BJ (cell line): ENCODE measurements around the gene TMEM238L. TPM values are rescaled to one million over a fixed set of nuclear protein-coding genes. Genes with fewer than 3 reads are reported as not detected.

Experiments
- CTCF ChIA-PET: fragments of 350-600 bp; formaldehyde crosslinking; extraction: SDS; loops from one replicate; lab custom pipeline; 2021; ENCODE audit warnings: antibody characterized with exemption, inconsistent platforms; lab: Yijun Ruan, JAX
- POLR2A ChIA-PET: fragments of 300-600 bp; sonication (Branson Sonifier 250); formaldehyde crosslinking; extraction: SDS; loops from one replicate; lab custom pipeline; 2021; ENCODE audit warnings: antibody characterized with exemption; lab: Charles Lee
- DNase-seq: peaks from one replicate; pipeline ENCODE4 v3.0.0-alpha.2; 2011; ENCODE audit warnings: low read depth
- H3K27me3 ChIP-seq: 2 replicates; pipeline ENCODE4 v1.6.0; 2011; ENCODE audit warnings: low read length; ENCODE audit not compliant: control insufficient read depth, insufficient read depth
- H3K36me3 ChIP-seq: 2 replicates; pipeline ENCODE4 v1.5.1; 2011; ENCODE audit warnings: low read length; ENCODE audit not compliant: control insufficient read depth, insufficient read depth
- H3K4me3 ChIP-seq: 2 replicates; pipeline ENCODE4 v1.5.1; 2011; ENCODE audit warnings: low read depth, mild to moderate bottlenecking, control low read depth, low read length
- CTCF ChIP-seq: IDR thresholded peaks from 2 replicates; pipeline ENCODE4 v1.5.1; 2011; ENCODE audit warnings: low read depth, mild to moderate bottlenecking, control low read depth, inconsistent platforms, low read length, moderate library complexity; ENCODE audit not compliant: insufficient read depth
- polyA plus RNA-seq: library from polyadenylated mRNA; depleted of rRNA; stranded (reverse); fragments of >200 nt; gene quantifications from 2 replicates; pipeline ENCODE4 v1.2.3, GENCODE V29; 2011

The TMEM238L gene
- polyA plus RNA-seq, 1 experiment: not detected

- no peak for DNase-seq
- CTCF ChIA-PET: no interaction called here
- no peaks in the 10 kb centered on the region for H3K27me3 ChIP-seq
- no peak for TF ChIP-seq CTCF
- no peak overlapping the region for H3K4me3 ChIP-seq
- no peaks in the 10 kb centered on the region for H3K36me3 ChIP-seq
- POLR2A ChIA-PET: no interaction called here
Measured at GRCh38 chr17:10785295-10785694, 18.6 kb downstream of the TMEM238L start.

GRCh38 chr17:10779609-10780008 is 24.3 kb downstream of the TMEM238L start:
- Histone ChIP-seq H3K36me3 (no peaks in the 10 kb centered on the region), H3K4me3 (no peak overlapping the region), H3K27me3 (no peaks in the 10 kb centered on the region)
- TF ChIP-seq CTCF: no peak
- POLR2A ChIA-PET: no interaction called here
- DNase-seq: no peak
- CTCF ChIA-PET: no interaction called here

GRCh38 chr17:10777890-10778289 is 26.0 kb downstream of the TMEM238L start:
- Histone ChIP-seq H3K27me3 (no peaks in the 10 kb centered on the region), H3K4me3 (no peak overlapping the region), H3K36me3 (no peaks in the 10 kb centered on the region)
- DNase-seq: no peak
- POLR2A ChIA-PET: no interaction called here
- CTCF ChIA-PET: no interaction called here
- TF ChIP-seq CTCF: no peak

GRCh38 chr17:10777131-10777807 is 26.6 kb downstream of the TMEM238L start:
- no peaks in the 10 kb centered on the region for H3K36me3 ChIP-seq
- no peak for TF ChIP-seq CTCF
- H3K4me3 ChIP-seq: no peak overlapping the region
- no peaks in the 10 kb centered on the region for H3K27me3 ChIP-seq
- no peak for DNase-seq
- ChIA-PET POLR2A (no interaction called here), CTCF (no interaction called here)

- Histone ChIP-seq H3K36me3 (no peaks in the 10 kb centered on the region), H3K4me3 (no peak overlapping the region), H3K27me3 (no peaks in the 10 kb centered on the region)
- no peak for TF ChIP-seq CTCF
- DNase-seq: no peak
- ChIA-PET CTCF (no interaction called here), POLR2A (no interaction called here)
Measured at GRCh38 chr17:10776381-10776780, 27.5 kb downstream of the TMEM238L start.
